ENCODE results near the gene LACTB.

The LACTB gene

GRCh38 chr15:63181648-63182047 lies 60.0 kb downstream of the LACTB start:
- H3K27ac ChIP-seq, result no peak overlapping the region
- TF ChIP-seq CTCF (conservative IDR thresholded peaks at IDR 0.05), result no peak

- TF ChIP-seq CTCF (conservative IDR thresholded peaks at IDR 0.05), result no peak
- no peak overlapping the region for H3K27ac ChIP-seq
Measured at GRCh38 chr15:63185206-63185605, 63.5 kb downstream of the LACTB start.

GRCh38 chr15:63186065-63186464 lies 64.4 kb downstream of the LACTB start:
- no peak overlapping the region for H3K27ac ChIP-seq

GRCh38 chr15:63187589-63188226 lies 66.0 kb downstream of the LACTB start:
- peak overlapping the region; percentile 89 for H3K27ac ChIP-seq
- TF ChIP-seq CTCF (conservative IDR thresholded peaks at IDR 0.05), result no peak

More at GRCh38 chr15:63186065-63186464, 64.4 kb downstream of the LACTB start:
- no peak for TF ChIP-seq CTCF (conservative IDR thresholded peaks at IDR 0.05)

GRCh38 chr15:63188247-63188925 lies 66.7 kb downstream of the LACTB start:
- peak overlapping the region; percentile 89 for H3K27ac ChIP-seq
- TF ChIP-seq CTCF (conservative IDR thresholded peaks at IDR 0.05), result no peak

GRCh38 chr15:63188926-63189871 lies 67.5 kb downstream of the LACTB start, which contains the start of gene RAB8B:
TSS of gene RAB8B (plus strand) at chr15:63189606. CDS start at chr15:63189625, 19 bp downstream.
- peak; percentile 22; the same call in 1 of the 2 replicates for TF ChIP-seq CTCF (conservative IDR thresholded peaks at IDR 0.05)
- peak within 1 kb of the TSS; percentile 89 for H3K27ac ChIP-seq

Data from VCaP (cell line).